Activated CD4-positive, CD25-positive, alpha-beta regulatory T cell treated with anti-CD3 and anti-CD28 coated beads, Interleukin-2, amount 50 U/mL, for 24 hours (primary cell): ENCODE results near the gene CFHR4.
"Not testable (repeated sequence)": the region's sequence is repeated elsewhere in the genome, so short reads cannot be mapped to it uniquely, and the experiment has no call there.

ENCODE experiments used
- ATAC-seq, 2 donors: fragments of 150-1000 bp; cut with Tn5 transposase; one replicate each; pipeline ENCODE4 v1.10.0; 2021; ENCODE audit warnings: mild to moderate bottlenecking in 1 of 2, moderate library complexity in 1 of 2

CFHR4 gene

DNA sequence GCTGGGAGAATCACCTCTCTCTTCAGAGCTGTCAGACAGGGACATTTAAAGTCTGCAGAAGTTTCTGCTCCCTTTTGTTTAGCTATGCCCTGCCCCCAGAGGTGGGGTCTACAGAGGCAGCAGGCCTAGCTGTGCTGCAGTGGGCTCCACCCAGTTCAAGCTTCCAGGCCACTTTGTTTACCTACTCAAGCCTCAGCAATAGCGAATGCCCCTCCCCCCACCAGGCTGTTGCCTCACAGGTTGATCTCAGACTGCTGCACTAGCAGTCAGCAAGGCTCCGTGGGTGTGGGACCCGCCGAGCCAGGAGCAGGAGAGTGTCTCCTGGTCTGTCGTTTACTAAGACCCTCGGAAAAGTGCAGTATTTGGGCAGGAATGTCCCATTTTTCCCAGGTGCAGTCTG lies 53.6 kb downstream of the CFHR4 start:
- ATAC-seq: not testable (repeated sequence)

DNA sequence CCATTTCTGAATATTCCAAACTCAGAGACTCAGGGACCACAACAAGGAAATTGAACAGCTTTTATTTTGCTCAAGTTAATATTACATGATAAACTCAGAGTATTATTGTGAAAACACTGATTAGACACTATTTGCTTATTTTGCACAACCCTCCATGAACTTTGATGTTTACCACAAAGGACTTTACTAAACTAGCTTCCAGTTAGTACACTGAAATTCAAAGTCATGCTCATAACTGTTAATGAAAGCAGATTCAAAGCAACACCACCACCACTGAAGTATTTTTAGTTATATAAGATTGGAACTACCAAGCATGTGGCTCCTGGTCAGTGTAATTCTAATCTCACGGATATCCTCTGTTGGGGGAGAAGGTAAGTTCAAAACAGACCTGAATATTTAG lies 55.7 kb downstream of the CFHR4 start, which contains the start of gene CFHR2:
Gene CFHR2, plus strand, starts transcription at position 171 of the 400 bp plus-strand sequence. Its CDS starts 143 bp downstream, at position 314.
- ATAC-seq: not testable (repeated sequence)

DNA sequence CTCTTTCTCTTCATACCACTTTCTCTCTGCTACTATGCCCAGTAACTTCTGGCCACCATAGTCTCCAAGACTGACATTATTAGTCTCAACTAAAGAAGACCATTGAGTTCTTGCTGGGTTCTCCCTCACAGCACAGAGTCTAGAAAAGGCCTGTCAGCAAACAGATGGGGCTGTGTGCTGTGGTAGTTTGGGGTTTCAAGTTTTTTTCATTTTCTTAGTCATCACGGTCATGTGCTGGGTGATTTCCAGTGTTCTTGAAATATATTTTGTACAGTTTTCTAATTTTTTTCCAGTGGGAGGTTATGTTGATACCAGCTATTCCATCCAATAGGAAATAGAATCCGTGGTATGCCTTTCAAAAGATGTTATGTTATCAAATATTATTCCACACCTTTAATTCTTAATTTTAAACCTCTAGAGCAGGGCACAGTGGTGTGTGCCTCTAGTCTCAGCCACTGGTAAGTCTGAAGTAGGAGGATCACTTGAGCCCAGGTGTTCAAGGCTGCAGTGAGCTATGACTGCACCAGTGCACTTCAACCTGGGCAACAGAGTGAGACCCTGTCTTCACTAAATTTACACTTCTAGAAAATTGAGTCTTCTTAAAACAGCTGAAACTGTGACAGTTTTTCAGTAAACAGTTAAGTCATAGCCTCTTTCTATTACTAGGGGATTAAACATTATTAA lies 64.0 kb downstream of the CFHR4 start:
- no peak for ATAC-seq

DNA sequence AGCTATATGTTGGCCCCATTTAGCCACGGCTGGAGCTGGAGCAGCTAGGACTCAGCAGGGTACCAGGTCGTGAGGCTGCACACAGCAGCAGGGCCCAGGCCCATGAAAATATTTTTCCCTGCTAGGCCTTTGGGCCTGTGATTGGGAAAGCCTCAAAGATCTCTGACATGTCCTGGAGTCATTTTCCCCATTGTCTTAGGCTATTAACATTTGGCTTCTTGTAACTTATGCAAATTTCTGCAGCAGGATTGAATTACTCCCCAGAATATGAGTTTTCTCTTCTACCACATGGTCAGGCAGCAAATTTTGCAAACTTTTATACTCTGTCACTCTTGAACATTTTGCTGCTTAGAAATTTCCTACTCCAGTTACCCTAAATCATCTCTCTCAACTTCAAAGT lies 66.9 kb downstream of the CFHR4 start:
- ATAC-seq: no peak

DNA sequence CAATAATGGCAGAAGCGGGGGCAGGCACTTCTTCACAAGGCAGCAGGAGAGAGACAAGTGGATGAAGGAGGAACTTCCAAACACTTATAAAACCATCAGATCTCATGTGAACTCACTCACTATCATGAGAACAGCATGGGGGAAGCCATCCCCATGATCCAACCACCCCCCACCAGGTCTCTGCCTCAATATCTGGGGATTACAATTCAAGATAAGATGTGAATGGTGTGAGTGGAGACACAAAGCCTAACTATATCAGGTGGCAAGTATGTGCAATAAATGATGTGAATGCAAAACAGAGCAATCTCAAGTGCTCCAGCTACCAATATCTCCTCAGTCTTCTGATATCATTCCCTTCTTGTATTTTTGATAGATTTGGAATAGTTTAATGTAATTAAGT lies 68.1 kb downstream of the CFHR4 start:
- no peak for ATAC-seq

DNA sequence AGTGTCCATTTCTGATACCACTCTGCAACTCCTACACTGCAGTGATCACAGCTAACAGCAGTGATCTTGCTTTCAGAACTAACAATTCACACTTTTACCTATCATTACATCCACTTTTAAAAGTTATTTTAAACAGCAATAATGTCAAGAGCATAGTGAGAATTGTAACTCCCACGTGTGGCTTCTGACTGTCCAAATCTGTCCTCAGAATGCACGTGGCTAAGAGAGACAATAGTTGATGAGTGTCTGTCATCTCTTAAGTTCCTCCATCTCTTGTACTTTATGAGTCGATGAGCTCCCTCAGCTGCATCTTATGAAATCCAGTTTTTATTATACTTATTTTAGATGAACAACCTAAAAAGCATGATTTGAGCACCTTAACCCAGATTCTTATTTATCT lies 73.0 kb downstream of the CFHR4 start:
- no peak for ATAC-seq
